ENCODE data around the gene CENPL. TPM values are rescaled to one million over a fixed set of nuclear protein-coding genes. Genes with fewer than 3 reads are reported as not detected.

CENPL gene
- total and polyA plus RNA-seq, 9 of the 15 experiments (the other 6 are each of a cell fraction or from before 2014, with no cell fraction given): 33.0 to 52.7 (median 39.7) TPM

DNA sequence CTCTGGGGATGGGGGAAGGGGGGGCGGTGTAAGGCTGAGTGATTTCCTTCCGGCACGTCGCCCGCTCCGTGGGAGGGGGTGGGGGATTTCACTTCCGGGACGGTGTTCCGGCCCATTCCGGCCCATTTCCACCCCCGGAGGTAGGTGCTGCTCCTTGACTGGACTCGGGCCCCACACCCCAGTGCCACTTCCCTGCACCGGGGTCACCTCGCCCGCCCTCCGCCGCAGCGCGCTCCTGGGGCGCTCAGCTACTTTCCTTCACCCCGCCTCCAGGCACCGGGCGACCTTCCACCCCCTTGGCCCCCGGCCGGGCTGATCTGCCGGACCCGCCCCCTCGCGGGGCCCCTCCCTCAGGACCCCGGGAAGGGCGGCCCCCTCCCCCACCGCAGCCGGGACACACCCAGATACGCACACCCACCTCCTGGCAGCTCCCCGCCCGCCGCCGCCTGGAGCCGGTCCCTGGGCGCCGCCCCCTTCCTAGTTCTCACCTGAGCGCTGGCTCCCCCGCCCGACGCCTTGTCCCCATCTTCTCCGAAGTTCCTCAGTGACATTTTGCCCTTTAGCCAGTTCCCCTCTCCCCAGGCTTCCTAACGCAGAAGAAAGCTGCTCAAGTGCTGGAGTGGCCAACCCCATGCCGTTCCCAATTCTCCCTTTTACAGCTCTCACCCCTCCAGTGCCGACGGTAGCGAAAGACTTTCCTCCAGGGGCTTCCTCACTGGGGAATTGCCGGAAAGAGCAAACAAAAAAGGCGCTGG, 43.8 kb upstream of the CENPL start, which contains the start of gene ZBTB37 (continued):
- TF ChIP-seq, protein P1, sequence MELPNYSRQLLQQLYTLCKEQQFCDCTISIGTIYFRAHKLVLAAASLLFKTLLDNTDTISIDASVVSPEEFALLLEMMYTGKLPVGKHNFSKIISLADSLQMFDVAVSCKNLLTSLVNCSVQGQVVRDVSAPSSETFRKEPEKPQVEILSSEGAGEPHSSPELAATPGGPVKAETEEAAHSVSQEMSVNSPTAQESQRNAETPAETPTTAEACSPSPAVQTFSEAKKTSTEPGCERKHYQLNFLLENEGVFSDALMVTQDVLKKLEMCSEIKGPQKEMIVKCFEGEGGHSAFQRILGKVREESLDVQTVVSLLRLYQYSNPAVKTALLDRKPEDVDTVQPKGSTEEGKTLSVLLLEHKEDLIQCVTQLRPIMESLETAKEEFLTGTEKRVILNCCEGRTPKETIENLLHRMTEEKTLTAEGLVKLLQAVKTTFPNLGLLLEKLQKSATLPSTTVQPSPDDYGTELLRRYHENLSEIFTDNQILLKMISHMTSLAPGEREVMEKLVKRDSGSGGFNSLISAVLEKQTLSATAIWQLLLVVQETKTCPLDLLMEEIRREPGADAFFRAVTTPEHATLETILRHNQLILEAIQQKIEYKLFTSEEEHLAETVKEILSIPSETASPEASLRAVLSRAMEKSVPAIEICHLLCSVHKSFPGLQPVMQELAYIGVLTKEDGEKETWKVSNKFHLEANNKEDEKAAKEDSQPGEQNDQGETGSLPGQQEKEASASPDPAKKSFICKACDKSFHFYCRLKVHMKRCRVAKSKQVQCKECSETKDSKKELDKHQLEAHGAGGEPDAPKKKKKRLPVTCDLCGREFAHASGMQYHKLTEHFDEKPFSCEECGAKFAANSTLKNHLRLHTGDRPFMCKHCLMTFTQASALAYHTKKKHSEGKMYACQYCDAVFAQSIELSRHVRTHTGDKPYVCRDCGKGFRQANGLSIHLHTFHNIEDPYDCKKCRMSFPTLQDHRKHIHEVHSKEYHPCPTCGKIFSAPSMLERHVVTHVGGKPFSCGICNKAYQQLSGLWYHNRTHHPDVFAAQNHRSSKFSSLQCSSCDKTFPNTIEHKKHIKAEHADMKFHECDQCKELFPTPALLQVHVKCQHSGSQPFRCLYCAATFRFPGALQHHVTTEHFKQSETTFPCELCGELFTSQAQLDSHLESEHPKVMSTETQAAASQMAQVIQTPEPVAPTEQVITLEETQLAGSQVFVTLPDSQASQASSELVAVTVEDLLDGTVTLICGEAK (IDR thresholded peaks at IDR 0.05): peak; percentile 96
- TF ChIP-seq, protein P1 (CRISPR knock-in tag; IDR thresholded peaks at IDR 0.05): no peak
- no peak for TF ChIP-seq PYGO2 (tag; IDR thresholded peaks at IDR 0.05)
- TF ChIP-seq MTF1 (CRISPR knock-in tag; IDR thresholded peaks at IDR 0.05; ENCODE audit: borderline replicate concordance): no peak
- no peak for TF ChIP-seq SNIP1 (IDR thresholded peaks at IDR 0.05; ENCODE audit: low read depth)
- TF ChIP-seq PHF8 (IDR thresholded peaks at IDR 0.05; ENCODE audit: borderline replicate concordance, low read length): peak; percentile 71
- TF ChIP-seq, protein P2, sequence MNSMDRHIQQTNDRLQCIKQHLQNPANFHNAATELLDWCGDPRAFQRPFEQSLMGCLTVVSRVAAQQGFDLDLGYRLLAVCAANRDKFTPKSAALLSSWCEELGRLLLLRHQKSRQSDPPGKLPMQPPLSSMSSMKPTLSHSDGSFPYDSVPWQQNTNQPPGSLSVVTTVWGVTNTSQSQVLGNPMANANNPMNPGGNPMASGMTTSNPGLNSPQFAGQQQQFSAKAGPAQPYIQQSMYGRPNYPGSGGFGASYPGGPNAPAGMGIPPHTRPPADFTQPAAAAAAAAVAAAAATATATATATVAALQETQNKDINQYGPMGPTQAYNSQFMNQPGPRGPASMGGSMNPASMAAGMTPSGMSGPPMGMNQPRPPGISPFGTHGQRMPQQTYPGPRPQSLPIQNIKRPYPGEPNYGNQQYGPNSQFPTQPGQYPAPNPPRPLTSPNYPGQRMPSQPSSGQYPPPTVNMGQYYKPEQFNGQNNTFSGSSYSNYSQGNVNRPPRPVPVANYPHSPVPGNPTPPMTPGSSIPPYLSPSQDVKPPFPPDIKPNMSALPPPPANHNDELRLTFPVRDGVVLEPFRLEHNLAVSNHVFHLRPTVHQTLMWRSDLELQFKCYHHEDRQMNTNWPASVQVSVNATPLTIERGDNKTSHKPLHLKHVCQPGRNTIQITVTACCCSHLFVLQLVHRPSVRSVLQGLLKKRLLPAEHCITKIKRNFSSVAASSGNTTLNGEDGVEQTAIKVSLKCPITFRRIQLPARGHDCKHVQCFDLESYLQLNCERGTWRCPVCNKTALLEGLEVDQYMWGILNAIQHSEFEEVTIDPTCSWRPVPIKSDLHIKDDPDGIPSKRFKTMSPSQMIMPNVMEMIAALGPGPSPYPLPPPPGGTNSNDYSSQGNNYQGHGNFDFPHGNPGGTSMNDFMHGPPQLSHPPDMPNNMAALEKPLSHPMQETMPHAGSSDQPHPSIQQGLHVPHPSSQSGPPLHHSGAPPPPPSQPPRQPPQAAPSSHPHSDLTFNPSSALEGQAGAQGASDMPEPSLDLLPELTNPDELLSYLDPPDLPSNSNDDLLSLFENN (IDR thresholded peaks at IDR 0.05; ENCODE audit: low read depth in 2 of 2, low read length in 2 of 2): no peak
- TF ChIP-seq CBX5 (IDR thresholded peaks at IDR 0.05; ENCODE audit: borderline replicate concordance, low read depth): no peak
- no peak for TF ChIP-seq RFX1 (IDR thresholded peaks at IDR 0.05)
- peak; percentile 70 for TF ChIP-seq SMAD4 (CRISPR knock-in tag; conservative IDR thresholded peaks at IDR 0.05)
- TF ChIP-seq BRCA1 (IDR thresholded peaks at IDR 0.05): no peak
- TF ChIP-seq BRCA1 (CRISPR knock-in tag; IDR thresholded peaks at IDR 0.05): no peak
- TF ChIP-seq CHD4 (IDR thresholded peaks at IDR 0.05; ENCODE audit: insufficient read depth, insufficient replicate concordance, low read depth, low read length, poor library complexity, severe bottlenecking): peak; percentile 60
- TF ChIP-seq BRF1 (IDR thresholded peaks at IDR 0.05; ENCODE audit: borderline replicate concordance, extremely low read depth, insufficient read length): no peak
- no peak for TF ChIP-seq ZBED1 (IDR thresholded peaks at IDR 0.05)
- TF ChIP-seq ZFP30 (CRISPR knock-in tag; IDR thresholded peaks at IDR 0.05; ENCODE audit: borderline replicate concordance): no peak
